Skeletal muscle tissue (tissue), 4 donors: ENCODE results near the gene KRTAP5-6. TPM values are rescaled to one million over a fixed set of nuclear protein-coding genes. Genes with fewer than 3 reads are reported as not detected.

ENCODE experiments used
- H3K27ac ChIP-seq: one replicate; pipeline ENCODE4 v1.7.0; 2013; ENCODE audit warnings: mild to moderate bottlenecking, low read depth, low read length, inconsistent platforms
- H3K27me3 ChIP-seq, 3 donors: one replicate each; pipeline ENCODE4 v1.7.0; 2013; ENCODE audit warnings: low read length in 3 of 3; ENCODE audit not compliant: control insufficient read depth in 3 of 3, insufficient read depth in 3 of 3
- H3K36me3 ChIP-seq, 3 donors: one replicate each; pipeline ENCODE4 v1.7.0; 2013; ENCODE audit warnings: low read length in 3 of 3; ENCODE audit not compliant: control insufficient read depth in 3 of 3, insufficient read depth in 3 of 3
- H3K4me1 ChIP-seq, 3 donors: one replicate each; pipeline ENCODE4 v1.7.0; 2013; ENCODE audit warnings: low read length in 3 of 3, mild to moderate bottlenecking in 3 of 3; ENCODE audit not compliant: control insufficient read depth in 3 of 3, insufficient read depth in 3 of 3
- H3K4me3 ChIP-seq, 3 donors: one replicate each; pipeline ENCODE4 v1.7.0; 2013; ENCODE audit warnings: low read length in 3 of 3
- H3K9ac ChIP-seq, 3 donors: one replicate each; pipeline ENCODE4 v1.7.0; 2013; ENCODE audit warnings: low read length in 3 of 3, mild to moderate bottlenecking in 3 of 3, moderate library complexity in 2 of 3, low read depth in 1 of 3
- H3K9me3 ChIP-seq, 3 donors: one replicate each; pipeline ENCODE4 v1.7.0; 2013; ENCODE audit warnings: low read length in 3 of 3; ENCODE audit not compliant: control insufficient read depth in 3 of 3
- total RNA-seq: library from RNA; depleted of rRNA; stranded (reverse); fragments of >200 nt; gene quantifications from one replicate; pipeline ENCODE4 v1.2.3, GENCODE V29; 2014
- donor health status: Osteomylitis.

Gene KRTAP5-6, protein sequence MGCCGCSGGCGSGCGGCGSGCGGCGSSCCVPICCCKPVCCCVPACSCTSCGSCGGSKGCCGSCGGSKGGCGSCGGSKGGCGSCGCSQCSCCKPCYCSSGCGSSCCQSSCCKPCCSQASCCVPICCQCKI
- total RNA-seq: not detected

DNA sequence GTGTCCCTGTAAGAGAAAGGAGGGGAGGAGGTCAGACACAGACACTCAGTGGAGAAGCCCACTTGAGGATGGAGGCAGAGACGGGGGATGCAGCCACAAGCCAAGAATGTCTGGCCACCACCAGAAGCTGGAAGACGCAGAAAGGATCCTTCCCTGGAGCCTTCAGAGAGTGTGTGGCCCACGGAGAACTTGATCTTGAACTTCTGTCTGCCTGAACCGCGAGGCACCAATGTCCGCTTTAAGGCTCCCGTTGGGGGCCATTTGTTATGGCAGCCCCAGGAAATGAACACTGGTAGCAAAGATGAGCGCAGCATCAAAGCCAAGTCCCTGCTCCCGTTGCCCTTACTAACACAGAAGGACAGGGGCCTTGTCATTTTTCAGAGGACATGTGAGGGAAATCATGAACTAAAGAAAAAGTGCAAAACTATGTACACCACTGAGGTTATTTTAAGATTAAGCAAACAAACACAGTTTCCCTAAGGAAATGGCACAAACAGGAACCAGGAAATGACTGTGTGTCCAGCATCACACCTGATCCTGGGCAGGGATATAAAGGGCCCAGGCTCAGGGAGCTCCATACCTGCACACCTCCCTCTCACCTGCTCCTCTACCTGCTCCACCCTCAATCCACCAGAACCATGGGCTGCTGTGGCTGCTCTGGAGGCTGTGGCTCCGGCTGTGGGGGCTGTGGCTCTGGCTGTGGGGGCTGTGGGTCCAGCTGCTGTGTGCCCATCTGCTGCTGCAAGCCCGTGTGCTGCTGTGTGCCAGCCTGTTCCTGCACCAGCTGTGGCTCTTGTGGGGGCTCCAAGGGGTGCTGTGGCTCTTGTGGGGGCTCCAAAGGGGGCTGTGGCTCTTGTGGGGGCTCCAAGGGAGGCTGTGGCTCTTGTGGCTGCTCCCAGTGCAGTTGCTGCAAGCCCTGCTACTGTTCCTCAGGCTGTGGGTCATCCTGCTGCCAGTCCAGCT, at the start of gene KRTAP5-6:
KRTAP5-6 (plus strand) TSS at position 588 of the 963 bp plus-strand sequence; CDS start at position 639, 51 bp downstream.
- Histone ChIP-seq H3K9me3 (no peaks in the 10 kb centered on the region), H3K4me1 (peaks cover 5 to 9% (median 8%) of the 10 kb centered on the region in 3 donors), H3K4me3 (no peak within 1 kb of the TSS), H3K27ac (no peak within 1 kb of the TSS), H3K9ac (no peak within 1 kb of the TSS), H3K27me3 (peaks cover 12 to 23% (median 17%) of the 10 kb centered on the region in 3 donors), H3K36me3 (no peaks in the 10 kb centered on the region)

DNA sequence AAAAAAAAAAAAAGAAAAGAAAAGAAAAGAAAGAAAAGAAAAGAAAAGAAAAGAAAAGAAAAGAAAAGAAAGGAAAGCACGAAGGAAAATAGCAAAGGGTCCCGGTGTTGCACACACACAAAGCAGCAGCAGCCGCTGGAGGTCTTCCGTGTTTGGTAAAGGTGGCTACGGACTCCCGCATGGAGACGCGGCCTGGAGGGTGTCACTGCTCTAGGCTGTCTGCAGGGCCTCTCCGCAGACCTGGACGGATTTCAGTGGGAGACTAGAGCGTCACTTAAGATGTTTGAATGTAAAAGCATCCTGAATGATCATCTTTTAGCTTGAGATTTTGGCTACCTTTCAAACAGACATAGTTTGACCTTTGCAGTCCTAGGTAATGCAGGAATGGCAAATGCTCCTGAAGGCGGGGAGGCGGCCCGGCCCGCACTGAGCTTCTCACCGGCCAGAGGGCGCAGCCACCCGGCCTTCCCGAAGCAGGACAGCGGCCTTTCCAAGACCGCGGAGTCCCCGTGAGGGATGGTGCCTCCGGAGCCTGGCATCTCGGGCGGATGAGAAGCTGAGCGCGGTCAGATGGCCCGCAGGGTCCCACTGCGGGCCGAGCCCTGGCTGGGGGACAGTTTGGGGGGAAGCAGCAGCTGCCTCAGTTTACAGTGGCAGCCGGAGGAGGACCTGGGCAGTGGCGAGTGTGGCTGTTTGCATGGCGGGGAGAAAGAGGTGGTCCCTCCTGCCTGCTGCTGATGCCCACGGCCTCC, 48.9 kb upstream of the KRTAP5-6 start:
- Histone ChIP-seq H3K4me1 (peaks cover 0 to 3% (median 0%) of the 10 kb centered on the region in 3 donors), H3K36me3 (no peaks in the 10 kb centered on the region), H3K9ac (no peak overlapping the region), H3K9me3 (no peaks in the 10 kb centered on the region), H3K4me3 (no peak overlapping the region), H3K27me3 (peaks cover 0 to 16% (median 5%) of the 10 kb centered on the region in 3 donors), H3K27ac (no peak overlapping the region)

DNA sequence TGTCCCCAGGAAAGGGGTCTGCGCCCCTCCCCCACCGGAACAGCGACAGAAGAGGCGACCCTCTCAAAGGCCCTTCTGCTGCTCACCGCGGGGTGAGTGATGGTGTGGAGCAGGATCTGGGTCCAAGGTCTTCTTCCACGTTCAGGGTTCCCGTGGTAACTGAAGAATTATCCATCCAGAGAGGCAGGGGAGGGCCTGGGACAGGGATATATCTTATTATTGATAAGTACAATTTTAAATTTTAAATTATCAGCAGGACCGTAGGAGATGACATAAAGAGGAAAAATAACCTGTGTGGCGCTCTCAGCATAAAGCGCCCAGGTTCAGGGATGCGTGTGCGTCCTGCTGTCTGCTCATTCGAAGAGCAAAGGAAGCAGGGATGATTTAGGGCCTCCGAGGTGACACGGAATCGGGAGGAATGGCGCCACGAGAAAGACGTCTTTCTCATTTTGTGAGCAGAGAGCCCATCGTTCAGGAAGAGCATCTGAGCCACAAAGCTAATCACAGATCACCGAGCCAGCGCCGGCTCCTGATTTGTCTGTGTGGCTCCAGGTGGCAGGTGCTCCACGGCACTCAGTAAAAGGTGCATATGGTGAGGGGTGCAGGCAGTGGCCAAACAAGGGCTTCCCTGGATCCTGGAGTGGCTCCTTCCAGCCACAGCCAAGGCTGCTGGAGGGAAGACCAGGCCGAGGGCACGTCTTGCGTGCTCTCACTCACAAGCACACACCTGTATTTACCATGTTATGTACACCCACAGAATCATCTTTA, 48.2 kb upstream of the KRTAP5-6 start:
- Histone ChIP-seq H3K27me3 (peaks cover 0 to 16% (median 5%) of the 10 kb centered on the region in 3 donors), H3K27ac (no peak overlapping the region), H3K36me3 (no peaks in the 10 kb centered on the region), H3K9me3 (no peaks in the 10 kb centered on the region), H3K4me3 (no peak overlapping the region), H3K4me1 (peaks cover 0 to 4% (median 0%) of the 10 kb centered on the region in 3 donors), H3K9ac (no peak overlapping the region)

DNA sequence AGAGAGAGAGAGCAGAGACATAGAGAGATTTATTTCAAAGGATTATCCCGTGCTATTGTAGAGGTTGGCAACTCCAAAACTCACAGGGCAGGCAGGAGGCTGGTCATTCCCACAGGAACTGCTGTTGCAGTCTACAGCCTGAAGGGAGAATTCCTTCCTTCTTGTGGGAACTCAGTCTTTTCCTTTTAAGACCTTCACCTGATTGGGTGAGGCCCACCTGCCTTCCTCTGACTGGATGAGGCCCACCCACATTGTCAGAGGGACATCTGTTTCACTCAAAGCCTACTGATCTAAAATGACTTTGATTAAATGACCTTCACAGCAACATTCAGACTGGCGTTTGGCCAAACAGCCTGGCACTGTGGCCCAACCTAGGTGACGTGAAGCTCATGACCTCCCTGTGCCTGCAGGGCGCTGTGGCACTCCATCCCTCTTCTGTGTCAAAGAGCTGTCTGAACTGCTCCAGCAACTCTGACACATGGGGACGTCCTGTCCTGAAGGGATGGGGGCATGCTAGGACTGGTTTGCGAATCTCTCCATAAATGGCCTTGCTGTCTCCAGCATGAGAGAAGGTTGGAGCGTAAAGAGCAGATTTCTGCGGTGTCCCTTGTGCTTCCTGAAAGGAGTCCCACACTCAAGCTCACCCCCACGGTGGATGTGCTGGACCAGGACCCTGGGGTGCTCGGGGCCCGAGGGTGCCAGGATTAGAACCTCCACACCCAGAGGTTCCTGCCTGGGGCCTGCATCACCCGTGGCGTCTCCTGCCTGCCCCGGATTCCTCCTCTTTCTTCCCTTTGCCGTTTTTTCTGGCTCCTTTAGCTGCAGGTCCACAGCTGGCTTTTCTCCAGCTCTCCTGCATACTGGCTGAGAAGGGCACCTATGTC, 46.7 kb upstream of the KRTAP5-6 start:
- Histone ChIP-seq H3K9me3 (no peaks in the 10 kb centered on the region), H3K9ac (no peak overlapping the region), H3K27ac (no peak overlapping the region), H3K4me1 (peaks cover 0 to 4% (median 0%) of the 10 kb centered on the region in 3 donors), H3K36me3 (no peaks in the 10 kb centered on the region), H3K27me3 (peaks cover 3 to 20% (median 11%) of the 10 kb centered on the region in 3 donors), H3K4me3 (no peak overlapping the region)

DNA sequence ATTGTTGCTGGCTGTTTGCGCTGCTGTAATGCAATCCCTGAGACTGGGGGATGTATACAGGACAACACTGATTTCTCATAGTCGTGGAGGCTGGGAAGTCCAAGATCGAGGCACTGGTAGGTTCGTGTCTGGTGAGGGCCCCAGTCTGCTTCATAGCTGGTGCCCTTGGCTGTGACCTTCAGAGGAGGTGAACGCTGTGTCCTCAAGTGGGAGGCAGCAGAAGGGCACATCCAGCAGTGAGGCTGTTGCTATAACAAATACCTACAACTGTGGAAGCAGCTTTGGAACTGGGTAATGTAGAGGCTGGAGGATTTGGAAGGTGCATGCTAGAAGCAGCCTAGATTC, 46.1 kb upstream of the KRTAP5-6 start:
- Histone ChIP-seq H3K9ac (no peak overlapping the region), H3K9me3 (no peaks in the 10 kb centered on the region), H3K27ac (no peak overlapping the region), H3K4me1 (peaks cover 0 to 4% (median 0%) of the 10 kb centered on the region in 3 donors), H3K4me3 (no peak overlapping the region), H3K36me3 (no peaks in the 10 kb centered on the region), H3K27me3 (peaks cover 9 to 22% (median 17%) of the 10 kb centered on the region in 3 donors)

DNA sequence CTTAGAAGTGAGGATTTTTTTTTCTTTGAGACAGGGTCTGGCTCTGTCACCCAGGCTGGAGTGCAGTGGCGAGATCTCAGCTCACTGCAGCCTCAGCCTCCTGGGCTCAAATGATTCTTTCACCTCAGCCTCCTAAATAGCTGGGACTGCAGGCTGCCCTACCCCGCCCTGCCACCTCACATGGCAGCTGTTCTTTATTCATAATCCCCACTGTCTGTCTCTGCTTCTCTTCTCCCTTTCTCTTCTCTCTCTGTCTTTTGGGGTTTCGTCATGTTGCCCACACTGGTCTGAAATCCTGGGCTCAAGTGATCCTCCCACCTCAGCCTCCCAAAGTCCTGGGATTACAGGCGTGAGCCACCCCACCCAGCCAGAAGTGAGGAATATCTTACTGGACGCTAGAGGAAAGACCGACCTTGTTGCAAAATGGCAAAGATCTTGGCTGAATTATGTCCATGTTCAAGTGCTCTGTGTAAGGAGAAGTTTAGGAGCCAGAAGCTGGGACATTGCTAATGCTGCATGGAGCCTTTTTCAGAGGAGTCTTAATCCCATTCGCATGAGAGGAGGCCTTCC, 45.5 kb upstream of the KRTAP5-6 start:
- H3K9ac ChIP-seq: no peak overlapping the region
- peaks cover 13 to 28% (median 20%) of the 10 kb centered on the region in 3 donors for H3K27me3 ChIP-seq
- peaks cover 0 to 4% (median 0%) of the 10 kb centered on the region in 3 donors for H3K4me1 ChIP-seq
- no peak overlapping the region for H3K4me3 ChIP-seq
- H3K36me3 ChIP-seq: no peaks in the 10 kb centered on the region
- H3K9me3 ChIP-seq: no peaks in the 10 kb centered on the region
- no peak overlapping the region for H3K27ac ChIP-seq

DNA sequence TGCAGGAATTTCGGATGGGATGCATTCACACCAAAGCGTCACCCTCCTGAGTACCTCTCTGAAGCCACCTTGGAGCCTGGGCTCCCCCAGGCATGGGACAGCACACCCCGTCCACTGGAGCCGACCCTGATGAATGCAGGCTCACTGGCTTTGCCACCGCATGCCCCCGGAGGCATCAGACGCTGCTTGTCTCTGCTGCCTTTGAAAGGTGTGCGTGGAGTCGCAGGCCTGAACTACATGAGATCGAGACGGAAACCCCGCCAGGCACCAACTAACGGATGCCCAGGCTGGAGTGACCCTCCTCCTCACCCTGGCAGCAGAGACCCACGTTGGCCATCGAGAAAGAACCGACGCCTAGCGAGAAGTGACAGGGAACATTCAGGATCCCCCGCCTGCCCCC, 45.0 kb upstream of the KRTAP5-6 start:
- no peak overlapping the region for H3K9ac ChIP-seq
- peaks cover 0 to 4% (median 0%) of the 10 kb centered on the region in 3 donors for H3K4me1 ChIP-seq
- no peak overlapping the region for H3K27ac ChIP-seq
- H3K9me3 ChIP-seq: no peaks in the 10 kb centered on the region
- H3K36me3 ChIP-seq: no peaks in the 10 kb centered on the region
- H3K4me3 ChIP-seq: no peak overlapping the region
- peaks cover 15 to 31% (median 20%) of the 10 kb centered on the region in 3 donors for H3K27me3 ChIP-seq

DNA sequence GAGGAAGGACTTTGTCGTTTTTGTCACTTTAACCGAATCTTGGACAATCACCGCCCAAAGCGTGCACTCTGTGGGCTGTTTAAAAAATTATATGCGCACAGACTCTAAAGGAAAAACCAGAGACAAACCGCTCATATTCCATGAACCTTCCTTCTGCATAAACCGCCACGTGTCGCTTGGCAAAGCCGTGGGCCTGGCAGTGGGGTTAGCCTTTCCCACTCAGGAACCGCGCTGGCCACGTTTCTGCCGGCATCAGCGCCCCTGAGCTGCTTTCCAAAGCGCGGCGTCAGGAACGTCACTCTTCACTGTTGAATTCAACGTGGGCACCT, 44.6 kb upstream of the KRTAP5-6 start:
- no peak overlapping the region for H3K9ac ChIP-seq
- H3K36me3 ChIP-seq: no peaks in the 10 kb centered on the region
- no peak overlapping the region for H3K4me3 ChIP-seq
- H3K4me1 ChIP-seq: peaks cover 0 to 4% (median 0%) of the 10 kb centered on the region in 3 donors
- H3K27ac ChIP-seq: no peak overlapping the region
- no peaks in the 10 kb centered on the region for H3K9me3 ChIP-seq
- peaks cover 15 to 31% (median 20%) of the 10 kb centered on the region in 3 donors for H3K27me3 ChIP-seq
